GM04503 (cell line): ENCODE results near the gene CPXM2.

Experiments
- DNase-seq: peaks from one replicate; pipeline ENCODE4 v3.0.0-alpha.2; 2012; ENCODE audit warnings: low read depth

CPXM2 gene

GRCh38 chr10:123772645-123773508 is 118.7 kb downstream of the CPXM2 start:
- DNase-seq = no peak

GRCh38 chr10:123771877-123772644 is 119.5 kb downstream of the CPXM2 start:
- no peak for DNase-seq

GRCh38 chr10:123769647-123770046 is 122.0 kb downstream of the CPXM2 start:
- DNase-seq = no peak

GRCh38 chr10:123766761-123767160 is 124.8 kb downstream of the CPXM2 start:
- DNase-seq = peak; percentile 27

- DNase-seq = no peak
Measured at GRCh38 chr10:123766012-123766411, 125.6 kb downstream of the CPXM2 start.

- no peak for DNase-seq
Measured at GRCh38 chr10:123761666-123762230, 129.9 kb downstream of the CPXM2 start.

- DNase-seq = no peak
Measured at GRCh38 chr10:123761038-123761428, 130.6 kb downstream of the CPXM2 start.

GRCh38 chr10:123760356-123761037 is 131.1 kb downstream of the CPXM2 start:
- DNase-seq = no peak

GRCh38 chr10:123759501-123760031 is 132.0 kb downstream of the CPXM2 start:
- DNase-seq = no peak

GRCh38 chr10:123759041-123759440 is 132.6 kb downstream of the CPXM2 start:
- DNase-seq = no peak

- DNase-seq = no peak
Measured at GRCh38 chr10:123757853-123758252, 133.8 kb downstream of the CPXM2 start.

- no peak for DNase-seq
Measured at GRCh38 chr10:123755061-123755460, 136.5 kb downstream of the CPXM2 start.

GRCh38 chr10:123754123-123754522 is 137.5 kb downstream of the CPXM2 start:
- no peak for DNase-seq

- no peak for DNase-seq
Measured at GRCh38 chr10:123751342-123752134, 140.1 kb downstream of the CPXM2 start.

GRCh38 chr10:123750901-123751300 is 140.7 kb downstream of the CPXM2 start:
- DNase-seq = no peak

GRCh38 chr10:123748711-123749110 is 142.9 kb downstream of the CPXM2 start:
- DNase-seq = no peak

GRCh38 chr10:123747426-123747825 is 144.2 kb downstream of the CPXM2 start:
- DNase-seq = no peak

- no peak for DNase-seq
Measured at GRCh38 chr10:123746942-123747341, 144.7 kb downstream of the CPXM2 start.

- no peak for DNase-seq
Measured at GRCh38 chr10:123746520-123746919, 145.1 kb downstream of the CPXM2 start.

GRCh38 chr10:123746061-123746460 is 145.5 kb downstream of the CPXM2 start:
- no peak for DNase-seq

GRCh38 chr10:123744224-123744536 is 147.4 kb downstream of the CPXM2 start:
- DNase-seq = no peak
